Retina (tissue), 1 donor: ENCODE measurements around the gene COL27A1.

Source experiments
- DNase-seq: peaks from one replicate; pipeline ENCODE4 v3.0.0-alpha.2; 2016

Gene COL27A1

GRCh38 chr9:114149765-114150340, 5.5 kb upstream of the COL27A1 start:
- DNase-seq, result no peak

GRCh38 chr9:114150608-114151007, 4.7 kb upstream of the COL27A1 start:
- DNase-seq, result no peak

- no peak for DNase-seq
Observed at GRCh38 chr9:114151426-114151956, 3.8 kb upstream of the COL27A1 start.

GRCh38 chr9:114153761-114154599, 1.4 kb upstream of the COL27A1 start:
- DNase-seq, result peak; percentile 54

- peak; percentile 64 for DNase-seq
Observed at GRCh38 chr9:114154600-114155102, 686 bp upstream of the COL27A1 start.

- DNase-seq, result no peak
Observed at GRCh38 chr9:114155995-114156656, 789 bp downstream of the COL27A1 start.

- DNase-seq, result peak; percentile 79
Observed at GRCh38 chr9:114156657-114157421, 1.5 kb downstream of the COL27A1 start.

GRCh38 chr9:114157516-114158176, 2.3 kb downstream of the COL27A1 start:
- DNase-seq, result no peak

GRCh38 chr9:114158482-114159130, 3.3 kb downstream of the COL27A1 start:
- DNase-seq, result no peak

- no peak for DNase-seq
Observed at GRCh38 chr9:114159691-114160090, 4.4 kb downstream of the COL27A1 start.

- no peak for DNase-seq
Observed at GRCh38 chr9:114161513-114161912, 6.2 kb downstream of the COL27A1 start.

GRCh38 chr9:114163517-114163951, 8.2 kb downstream of the COL27A1 start:
- DNase-seq, result peak; percentile 52

- DNase-seq, result no peak
Observed at GRCh38 chr9:114164191-114164794, 9.0 kb downstream of the COL27A1 start.

GRCh38 chr9:114165407-114166102, 10.2 kb downstream of the COL27A1 start:
- no peak for DNase-seq

- no peak for DNase-seq
Observed at GRCh38 chr9:114166103-114166470, 10.8 kb downstream of the COL27A1 start.

GRCh38 chr9:114166614-114167572, 11.6 kb downstream of the COL27A1 start:
- no peak for DNase-seq

GRCh38 chr9:114167591-114168091, 12.3 kb downstream of the COL27A1 start:
- DNase-seq, result no peak

GRCh38 chr9:114168281-114169028, 13.1 kb downstream of the COL27A1 start:
- no peak for DNase-seq
